ENCODE measurements around the gene TECTA. TPM values are rescaled to one million over a fixed set of nuclear protein-coding genes. Genes with fewer than 3 reads are reported as not detected.

Gene TECTA
- total and polyA plus RNA-seq, 2 of the 8 experiments (the other 6 are each of a cell fraction or from before 2014, with no cell fraction given): 0.59 to 1.0 TPM

DNA sequence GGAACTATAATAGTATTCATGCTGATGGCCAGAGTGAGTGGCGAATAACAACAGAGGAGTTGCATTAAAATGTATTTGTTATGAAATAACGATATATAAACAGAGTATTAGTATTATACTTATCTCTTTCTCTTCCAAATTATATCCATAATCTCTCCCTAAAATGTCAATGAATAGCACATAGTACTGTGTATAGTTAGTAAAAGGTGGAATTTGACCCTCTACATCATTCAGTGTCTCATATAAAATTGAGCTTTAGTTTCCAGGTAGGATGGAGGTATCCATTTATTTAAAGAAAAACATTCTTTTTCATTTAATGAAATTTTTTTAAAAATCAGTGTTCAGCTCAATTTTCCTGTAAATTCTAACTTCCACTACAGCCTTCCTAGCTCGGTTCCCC, 34.4 kb upstream of the TECTA start:
- Histone ChIP-seq H2BK20ac (ENCODE audit: low read length) (no peak overlapping the region), H3K56ac (replicated peaks; ENCODE audit: insufficient read length, low read depth, low read length) (no peak overlapping the region), H3K23ac (ENCODE audit: insufficient read length) (no peak overlapping the region), H3K27me3 (replicated peaks in 1 of 4; ENCODE audit: control insufficient read depth in 3 of 4, extremely low read depth in 1 of 4, insufficient read depth in 3 of 4, low read length in 3 of 4) (no peaks in the 10 kb centered on the region), H3K4me2 (ENCODE audit: insufficient read depth in 1 of 2, low read depth in 2 of 2, low read length in 2 of 2) (no peak overlapping the region), H3K4me1 (replicated peaks in 1 of 4; ENCODE audit: control insufficient read depth in 3 of 4, insufficient read depth in 4 of 4, low read length in 3 of 4) (peaks cover 0 to 2% (median under 1%) of the 10 kb centered on the region in 4 experiments; a peak in 2 of 7 replicates), H3K4ac (replicated peaks; ENCODE audit: insufficient read length, low read depth, low read length) (no peak overlapping the region), H3K18ac (ENCODE audit: extremely low read depth, low read length) (no peak overlapping the region), H3K14ac (ENCODE audit: insufficient read length) (no peak overlapping the region), H3K79me1 (ENCODE audit: low read depth, low read length) (no peaks in the 10 kb centered on the region), H4K20me1 (replicated peaks in 1 of 2; ENCODE audit: control insufficient read depth in 1 of 2, insufficient read depth in 2 of 2, low read length in 2 of 2) (no peaks in the 10 kb centered on the region), H4K91ac (replicated peaks; ENCODE audit: insufficient read length, low read length) (no peak overlapping the region), H3K23me2 (ENCODE audit: low read depth, low read length) (no peaks in the 10 kb centered on the region), H3K36me3 (ENCODE audit: control insufficient read depth in 2 of 4, insufficient read depth in 4 of 4, low read length in 3 of 4) (peaks cover 0 to 6% (median 3%) of the 10 kb centered on the region in 4 experiments; a peak in 3 of 8 replicates), H3K9me3 (ENCODE audit: insufficient read depth in 2 of 2, low read depth in 1 of 2, low read length in 1 of 2) (no peaks in the 10 kb centered on the region), H2BK5ac (ENCODE audit: low read depth, low read length) (no peak overlapping the region), H3K9ac (replicated peaks in 1 of 4; ENCODE audit: extremely low read depth in 1 of 4, low read depth in 3 of 4, low read length in 3 of 4) (no peak overlapping the region), H2AFZ (ENCODE audit: low read length) (no peak overlapping the region), H4K8ac (ENCODE audit: extremely low read depth, insufficient read depth, low read length) (no peak overlapping the region), H4K5ac (ENCODE audit: insufficient read length, low read depth, low read length) (no peak overlapping the region), H2BK15ac (ENCODE audit: low read length) (no peak overlapping the region), H2BK120ac (replicated peaks; ENCODE audit: low read depth, low read length) (no peak overlapping the region), H3K4me3 (ENCODE audit: extremely low read depth in 1 of 4, insufficient read depth in 2 of 4, low read depth in 3 of 4, low read length in 4 of 4) (no peak overlapping the region), H2AK5ac (ENCODE audit: low read depth, low read length) (no peak overlapping the region), H2BK12ac (ENCODE audit: low read depth, low read length) (no peak overlapping the region), H3K79me2 (ENCODE audit: control insufficient read depth in 1 of 2, insufficient read depth in 2 of 2, low read length in 2 of 2) (no peaks in the 10 kb centered on the region), H3K27ac (ENCODE audit: low read depth, low read length) (no peak overlapping the region)
- TF ChIP-seq SIN3A (conservative IDR thresholded peaks at IDR 0.05 in 1 of 2, IDR thresholded peaks at IDR 0.05 in 1 of 2; ENCODE audit: low read depth in 1 of 2, low read length in 2 of 2): no peak
- TF ChIP-seq, protein P1, sequence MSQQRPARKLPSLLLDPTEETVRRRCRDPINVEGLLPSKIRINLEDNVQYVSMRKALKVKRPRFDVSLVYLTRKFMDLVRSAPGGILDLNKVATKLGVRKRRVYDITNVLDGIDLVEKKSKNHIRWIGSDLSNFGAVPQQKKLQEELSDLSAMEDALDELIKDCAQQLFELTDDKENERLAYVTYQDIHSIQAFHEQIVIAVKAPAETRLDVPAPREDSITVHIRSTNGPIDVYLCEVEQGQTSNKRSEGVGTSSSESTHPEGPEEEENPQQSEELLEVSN (IDR thresholded peaks at IDR 0.05): no peak
- CTCF ChIA-PET (ENCODE audit: partially characterized antibody): interaction anchor here (1.0 to 1.6 kb wide), 2 partner anchors 26 to 34 kb away, joined by 3 read pairs; partner anchors contain the start of gene TECTA
- POLR2A ChIA-PET (ENCODE audit: partially characterized antibody): no interaction called here
- DNase-seq (ENCODE audit: low read depth in 1 of 2, low spot score in 2 of 2): no peak
- WGBS, 2 experiments (ENCODE audit: extremely low coverage in 1 of 2, insufficient coverage in 1 of 2, insufficient read length in 1 of 2, insufficient replicate concordance in 2 of 2, low coverage in 1 of 2, low lambda C conversion rate in 2 of 2, missing lambda C conversion rate in 1 of 2): 91% methylated on average over 3 of the region's 3 CpGs; no CpG with 5 or more reads in 1 of the 2 experiments
- no peak for FAIRE-seq

Data from H1 (cell line).